ENCODE results near the gene FOXC1. TPM values are rescaled to one million over a fixed set of nuclear protein-coding genes. Genes with fewer than 3 reads are reported as not detected.

Gene FOXC1
- total and polyA plus RNA-seq, 8 donors = 0.75 to 3.4 (median 1.0) TPM

DNA sequence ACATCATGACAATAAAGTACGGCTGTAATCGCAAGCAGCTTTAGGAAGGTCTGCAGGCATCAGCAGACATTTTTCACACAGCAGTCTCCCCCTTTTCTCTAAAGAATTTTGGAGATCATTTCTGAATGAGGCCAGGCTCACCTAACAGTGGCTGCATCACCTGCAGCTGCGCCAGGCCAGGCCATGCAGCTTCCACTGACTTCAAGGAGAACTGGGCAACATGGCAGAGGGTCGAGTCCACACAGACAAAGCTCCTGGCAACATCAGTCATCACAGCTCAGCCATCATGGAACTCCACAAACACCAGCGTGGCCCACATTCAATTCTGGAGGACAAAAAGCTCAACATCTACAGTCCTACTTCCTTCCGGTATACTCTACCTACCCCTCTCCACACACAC lies 17.8 kb upstream of the FOXC1 start:
- DNase-seq (no peak), ATAC-seq (no peak)
- peaks cover 0 to 5% of the 10 kb centered on the region in 2 donors for H3K4me1 ChIP-seq
- H3K36me3 ChIP-seq = no peaks in the 10 kb centered on the region
- H3K27me3 ChIP-seq = peaks cover 12 to 57% of the 10 kb centered on the region in 2 donors
- TF ChIP-seq, protein P1, sequence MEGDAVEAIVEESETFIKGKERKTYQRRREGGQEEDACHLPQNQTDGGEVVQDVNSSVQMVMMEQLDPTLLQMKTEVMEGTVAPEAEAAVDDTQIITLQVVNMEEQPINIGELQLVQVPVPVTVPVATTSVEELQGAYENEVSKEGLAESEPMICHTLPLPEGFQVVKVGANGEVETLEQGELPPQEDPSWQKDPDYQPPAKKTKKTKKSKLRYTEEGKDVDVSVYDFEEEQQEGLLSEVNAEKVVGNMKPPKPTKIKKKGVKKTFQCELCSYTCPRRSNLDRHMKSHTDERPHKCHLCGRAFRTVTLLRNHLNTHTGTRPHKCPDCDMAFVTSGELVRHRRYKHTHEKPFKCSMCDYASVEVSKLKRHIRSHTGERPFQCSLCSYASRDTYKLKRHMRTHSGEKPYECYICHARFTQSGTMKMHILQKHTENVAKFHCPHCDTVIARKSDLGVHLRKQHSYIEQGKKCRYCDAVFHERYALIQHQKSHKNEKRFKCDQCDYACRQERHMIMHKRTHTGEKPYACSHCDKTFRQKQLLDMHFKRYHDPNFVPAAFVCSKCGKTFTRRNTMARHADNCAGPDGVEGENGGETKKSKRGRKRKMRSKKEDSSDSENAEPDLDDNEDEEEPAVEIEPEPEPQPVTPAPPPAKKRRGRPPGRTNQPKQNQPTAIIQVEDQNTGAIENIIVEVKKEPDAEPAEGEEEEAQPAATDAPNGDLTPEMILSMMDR (IDR thresholded peaks at IDR 0.05) = no peak
- intact Hi-C loops (cut with DNase I) = loop anchor here (10.0 kb wide), 3 partner anchors 763 to 1153 kb away; no protein-coding TSS in a partner anchor
- no peak overlapping the region for H3K4me3 ChIP-seq
- H3K27ac ChIP-seq = no peak overlapping the region
- no peaks in the 10 kb centered on the region for H3K9me3 ChIP-seq

DNA sequence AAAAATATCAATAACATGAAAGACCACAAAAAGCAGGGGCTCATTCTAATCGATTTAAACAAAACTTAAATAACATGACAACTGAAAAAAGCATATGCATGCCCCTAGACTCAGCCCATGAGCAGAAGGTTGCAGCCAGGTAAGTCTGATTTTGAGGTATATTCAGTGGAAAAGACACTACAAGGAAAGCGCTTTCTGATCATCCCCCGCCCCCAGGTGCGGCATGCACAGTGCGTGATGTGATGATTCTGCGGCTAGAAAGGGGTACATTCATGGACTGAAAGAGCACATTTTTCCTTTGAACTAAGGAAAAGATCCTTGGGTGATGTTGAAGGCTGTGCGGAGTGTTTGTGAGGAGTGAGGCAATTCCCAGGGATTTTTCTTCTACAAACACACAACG lies 16.9 kb upstream of the FOXC1 start:
- Histone ChIP-seq H3K4me3 (no peak overlapping the region), H3K4me1 (peaks cover 0 to 5% of the 10 kb centered on the region in 2 donors), H3K9me3 (no peaks in the 10 kb centered on the region), H3K36me3 (no peaks in the 10 kb centered on the region), H3K27me3 (peaks cover 12 to 66% of the 10 kb centered on the region in 2 donors), H3K27ac (no peak overlapping the region)
- ATAC-seq (no peak), DNase-seq (no peak)
- intact Hi-C loops (cut with DNase I) = loop anchor here (10.0 kb wide), 3 partner anchors 762 to 1152 kb away; no protein-coding TSS in a partner anchor
- TF ChIP-seq, protein P1 (IDR thresholded peaks at IDR 0.05) = no peak

DNA sequence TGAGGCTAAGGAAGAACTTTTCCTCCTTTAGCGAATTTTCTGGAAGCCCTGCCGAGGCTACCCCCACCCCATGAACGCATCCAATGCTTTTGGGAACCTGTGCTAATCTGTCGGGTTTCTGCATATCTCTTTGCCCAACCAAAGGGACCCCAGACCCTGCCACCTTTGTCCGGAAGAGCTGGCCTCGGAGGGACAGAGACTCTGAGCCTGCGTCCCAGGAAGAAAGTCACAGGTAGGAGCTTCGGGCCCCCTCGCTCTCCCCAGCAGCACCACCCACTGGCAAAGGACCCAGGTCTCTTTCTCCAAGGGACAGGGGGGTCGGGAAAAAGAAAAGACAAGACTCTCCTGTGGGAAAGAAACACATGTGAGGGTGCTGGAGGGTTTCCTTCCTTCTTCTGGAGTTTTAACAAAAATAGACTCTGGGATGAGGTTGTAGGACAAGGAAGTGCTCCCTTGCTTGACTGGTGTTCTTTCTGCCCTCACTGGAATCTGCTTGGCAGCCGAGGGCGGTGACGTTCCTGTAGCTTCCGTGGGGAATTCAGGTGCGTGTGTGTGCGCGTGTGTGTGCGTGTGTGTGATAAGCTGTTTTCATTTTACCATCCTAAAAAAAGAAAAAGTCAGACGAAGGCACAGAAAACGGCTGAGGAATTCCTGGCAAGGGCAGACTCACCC lies 16.3 kb upstream of the FOXC1 start:
- Histone ChIP-seq H3K4me1 (peaks cover 0 to 5% of the 10 kb centered on the region in 2 donors), H3K27me3 (peaks cover 12 to 72% of the 10 kb centered on the region in 2 donors), H3K36me3 (no peaks in the 10 kb centered on the region), H3K27ac (no peak overlapping the region), H3K4me3 (no peak overlapping the region), H3K9me3 (no peaks in the 10 kb centered on the region)
- intact Hi-C loops (cut with DNase I) = loop anchor here (10.0 kb wide), 3 partner anchors 761 to 1151 kb away; no protein-coding TSS in a partner anchor
- ATAC-seq (no peak), DNase-seq (no peak)
- TF ChIP-seq, protein P1 (IDR thresholded peaks at IDR 0.05) = no peak

DNA sequence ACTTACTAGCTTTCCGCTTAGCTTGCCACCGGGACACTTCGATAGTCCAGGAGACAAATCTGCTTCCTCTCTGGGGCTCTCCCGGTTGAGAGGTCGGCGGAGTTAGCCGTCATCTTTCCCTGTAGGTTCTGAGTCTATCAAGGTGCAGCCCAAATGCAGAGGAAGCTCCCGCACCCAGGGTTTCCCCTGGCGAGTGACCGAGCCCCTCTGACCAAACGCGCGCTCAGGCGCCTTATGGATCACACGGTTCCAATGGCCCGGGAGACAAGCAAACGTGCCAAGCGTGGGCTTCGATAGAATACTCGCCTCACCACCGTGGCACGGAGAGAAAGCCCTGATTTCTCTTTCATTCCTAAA lies 15.8 kb upstream of the FOXC1 start:
- H3K9me3 ChIP-seq = no peaks in the 10 kb centered on the region
- peaks cover 0 to 5% of the 10 kb centered on the region in 2 donors for H3K4me1 ChIP-seq
- no peaks in the 10 kb centered on the region for H3K36me3 ChIP-seq
- no peak for DNase-seq
- peaks cover 12 to 77% of the 10 kb centered on the region in 2 donors for H3K27me3 ChIP-seq
- no peak for ATAC-seq
- no peak overlapping the region for H3K27ac ChIP-seq
- intact Hi-C loops (cut with DNase I) = loop anchor here (10.0 kb wide), 3 partner anchors 761 to 1151 kb away; no protein-coding TSS in a partner anchor
- H3K4me3 ChIP-seq = no peak overlapping the region
- TF ChIP-seq, protein P1 (IDR thresholded peaks at IDR 0.05) = no peak

DNA sequence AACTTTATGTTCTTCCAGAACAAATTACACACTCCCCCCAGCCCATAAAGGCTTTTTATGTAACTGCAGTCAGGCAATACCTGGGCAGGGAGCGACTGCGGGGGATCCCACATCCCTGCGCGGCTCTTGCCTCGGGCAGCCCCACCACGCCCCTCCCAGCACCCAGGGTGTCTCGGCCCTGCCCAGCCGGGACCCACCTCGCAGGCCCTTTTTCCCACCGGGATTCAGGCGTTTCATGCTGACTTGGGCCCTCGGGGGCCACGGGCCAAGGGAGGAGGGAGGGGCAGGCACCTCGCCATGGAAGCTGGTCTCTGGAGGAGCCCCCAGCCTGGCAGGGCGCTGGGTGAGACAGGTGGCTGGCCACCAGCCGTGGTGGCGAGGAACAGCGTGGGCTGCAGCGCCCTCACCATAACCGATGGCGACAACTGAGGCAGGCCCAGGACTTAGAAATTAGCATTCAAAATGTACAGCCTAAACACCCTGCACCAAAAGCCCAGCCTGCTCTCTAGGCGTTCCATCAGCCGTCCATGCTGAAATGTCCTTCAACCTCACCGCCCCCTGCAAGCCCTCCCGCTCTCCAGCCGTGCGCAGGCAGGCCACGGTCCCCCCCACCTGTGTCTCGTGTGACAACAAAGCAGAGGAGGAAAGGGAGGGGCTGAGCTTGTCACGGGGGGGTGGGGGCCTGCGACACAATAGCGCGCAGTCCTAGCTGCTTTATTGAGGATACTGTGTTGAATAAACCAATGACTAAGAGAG lies 15.1 kb upstream of the FOXC1 start:
- H3K9me3 ChIP-seq = no peaks in the 10 kb centered on the region
- peaks cover 12 to 78% of the 10 kb centered on the region in 2 donors for H3K27me3 ChIP-seq
- no peak overlapping the region for H3K27ac ChIP-seq
- H3K4me3 ChIP-seq = no peak overlapping the region
- peaks cover 0 to 5% of the 10 kb centered on the region in 2 donors for H3K4me1 ChIP-seq
- intact Hi-C loops (cut with DNase I) = loop anchor here (10.0 kb wide), 3 partner anchors 760 to 1150 kb away; no protein-coding TSS in a partner anchor
- no peak for DNase-seq
- TF ChIP-seq, protein P1 (IDR thresholded peaks at IDR 0.05) = no peak
- no peaks in the 10 kb centered on the region for H3K36me3 ChIP-seq
- no peak for ATAC-seq

All from left lung (tissue), 10 donors.